GM12878 (cell line): ENCODE measurements around the gene CIRBP. TPM values are rescaled to one million over a fixed set of nuclear protein-coding genes. Genes with fewer than 3 reads are reported as not detected.
A peak's percentile ranks its signal among the peaks of the same experiment; 100 is the strongest.

Experiments used
- ATAC-seq: fragments of 200-7000 bp; cut with Tn5 transposase; 3 replicates; pipeline ENCODE4 v1.9.1; 2020; ENCODE audit warnings: mild to moderate bottlenecking, moderate library complexity
- BruUV-seq: library from RNA; stranded (reverse); fragments of 400-500 nt; replicated peaks from 2 replicates; lab custom pipeline; 2021; lab: Mats Ljungman, UMichigan
- CTCF ChIA-PET: fragments of 300-600 bp; sonication (Branson Sonifier 250); formaldehyde crosslinking; extraction: SDS; loops from one replicate; lab custom pipeline; 2021; ENCODE audit warnings: inconsistent platforms; lab: Yijun Ruan, JAX
- POLR2A ChIA-PET: fragments of 350-600 bp; formaldehyde crosslinking; extraction: SDS; loops from one replicate; lab custom pipeline; 2021; ENCODE audit warnings: inconsistent platforms; lab: Charles Lee
- RAD21 ChIA-PET: fragments of 300-600 bp; sonication (Branson Sonifier 250); formaldehyde crosslinking; loops from one replicate; lab custom pipeline; 2023; ENCODE audit warnings: antibody characterized with exemption; ENCODE audit not compliant: unreplicated experiment; lab: Charles Lee
- SMC1A ChIA-PET: fragments of 300-600 bp; sonication (Branson Sonifier 250); formaldehyde crosslinking; loops from one replicate; lab custom pipeline; 2023; ENCODE audit not compliant: unreplicated experiment, uncharacterized antibody; lab: Charles Lee
- DNase-seq: peaks from one replicate; pipeline ENCODE4 v3.0.0-alpha.2; 2011; ENCODE audit warnings: low read depth, low spot score
- FAIRE-seq: peaks from 3 replicates; lab custom pipeline; 2011; peaks lifted over from hg19 to GRCh38; lab: Jason Lieb, UNC
- H2AFZ ChIP-seq: 2 replicates; pipeline ENCODE4 v1.6.0; 2011; ENCODE audit warnings: low read depth, low read length, control low read depth; ENCODE audit not compliant: control insufficient read depth
- H3K27ac ChIP-seq: 2 replicates; pipeline ENCODE4 v1.5.1; 2011; ENCODE audit warnings: control low read depth; ENCODE audit not compliant: control insufficient read depth, insufficient read depth
- H3K27me3 ChIP-seq, 2 experiments: replicated peaks in 1 of 2; 2 replicates each; pipeline versions ENCODE4 v1.6.0 to v1.6.1; 2011; ENCODE audit warnings: low read length in 1 of 2; ENCODE audit not compliant: control insufficient read depth in 2 of 2, insufficient read depth in 2 of 2
- H3K36me3 ChIP-seq, 2 experiments: 2 replicates each; pipeline ENCODE4 v1.5.1; 2011; ENCODE audit warnings: low read length in 1 of 2; ENCODE audit not compliant: control insufficient read depth in 2 of 2, insufficient read depth in 2 of 2
- H3K4me1 ChIP-seq: 2 replicates; pipeline ENCODE4 v1.6.1; 2011; ENCODE audit warnings: mild to moderate bottlenecking, low read length, moderate library complexity, mixed read lengths; ENCODE audit not compliant: control insufficient read depth, insufficient read depth
- H3K4me2 ChIP-seq: 2 replicates; pipeline ENCODE4 v1.6.0; 2011; ENCODE audit warnings: control low read depth; ENCODE audit not compliant: control insufficient read depth, insufficient read depth
- H3K4me3 ChIP-seq: fragments of 200-600 bp; sonication (generic); 2 replicates; pipeline ENCODE4 v1.5.1; 2016
- H3K79me2 ChIP-seq: 2 replicates; pipeline ENCODE4 v1.6.0; 2011; ENCODE audit warnings: low read length; ENCODE audit not compliant: control insufficient read depth, insufficient read depth
- H3K9ac ChIP-seq: 2 replicates; pipeline ENCODE4 v1.8.0; 2011; ENCODE audit warnings: low read length, control low read depth, mixed read lengths; ENCODE audit not compliant: control insufficient read depth, insufficient read depth
- H3K9me3 ChIP-seq: replicated peaks from 3 replicates; pipeline ENCODE4 v1.5.1; 2011; ENCODE audit warnings: mild to moderate bottlenecking, low read length; ENCODE audit not compliant: control insufficient read depth, insufficient read depth
- H4K20me1 ChIP-seq: 2 replicates; pipeline ENCODE4 v1.6.0; 2011; ENCODE audit not compliant: control insufficient read depth, insufficient read depth
- ASH2L ChIP-seq: fragments of 300-600, 200-600 bp; sonication (generic); IDR thresholded peaks from 2 replicates; pipeline ENCODE4 v1.6.1; 2017; ENCODE audit warnings: low read depth, mild to moderate bottlenecking, borderline replicate concordance
- BHLHE40 ChIP-seq, 2 experiments: fragments of 450-650 bp in 1 of 2; IDR thresholded peaks; 2 replicates each; pipeline ENCODE4 v1.6.1; 2011 to 2017; ENCODE audit warnings: low read depth in 2 of 2, borderline replicate concordance in 1 of 2, improper control_type of control experiment in 1 of 2, low read length in 1 of 2, mild to moderate bottlenecking in 1 of 2
- CHD2 ChIP-seq: IDR thresholded peaks from 2 replicates; pipeline ENCODE4 v1.6.1; 2011; ENCODE audit warnings: low read depth, low read length, improper control_type of control experiment, borderline replicate concordance
- CREB1 ChIP-seq: IDR thresholded peaks from 2 replicates; pipeline ENCODE4 v1.6.1; 2012; ENCODE audit warnings: low read depth, mild to moderate bottlenecking, inconsistent platforms
- CREM ChIP-seq: IDR thresholded peaks from 2 replicates; pipeline ENCODE4 v1.6.1; 2014; ENCODE audit warnings: antibody characterized with exemption, low read depth
- HDGF ChIP-seq: fragments of 450-650 bp; IDR thresholded peaks from 2 replicates; pipeline ENCODE4 v1.6.1; 2016; ENCODE audit warnings: antibody characterized with exemption
- IKZF1 ChIP-seq: fragments of 450-650 bp; conservative IDR thresholded peaks from 2 replicates; pipeline ENCODE4 v1.6.1; 2017; ENCODE audit warnings: antibody characterized with exemption, mild to moderate bottlenecking
- JUND ChIP-seq: IDR thresholded peaks from 2 replicates; pipeline ENCODE4 v1.6.1; 2012; ENCODE audit warnings: low read depth, mild to moderate bottlenecking, low read length, improper control_type of control experiment, moderate library complexity
- LARP7 ChIP-seq: fragments of 450-650 bp; IDR thresholded peaks from 2 replicates; pipeline ENCODE4 v1.6.1; 2017; ENCODE audit warnings: mild to moderate bottlenecking
- MTA2 ChIP-seq: fragments of 450-650 bp; IDR thresholded peaks from 2 replicates; pipeline ENCODE4 v1.6.1; 2016; ENCODE audit warnings: low read depth, mild to moderate bottlenecking, moderate library complexity
- NR2C1 ChIP-seq: fragments of 450-650 bp; IDR thresholded peaks from 2 replicates; pipeline ENCODE4 v1.6.1; 2017; ENCODE audit warnings: antibody characterized with exemption, mild to moderate bottlenecking, moderate library complexity
- POU2F2 ChIP-seq: IDR thresholded peaks from 3 replicates; pipeline ENCODE4 v1.6.1; 2011; ENCODE audit warnings: low read depth, mild to moderate bottlenecking, low read length, borderline replicate concordance
- RB1 ChIP-seq: fragments of 450-650 bp; formaldehyde crosslinking; IDR thresholded peaks from 2 replicates; pipeline ENCODE4 v1.6.1; 2017; ENCODE audit warnings: mild to moderate bottlenecking, borderline replicate concordance
- SMARCA5 ChIP-seq: fragments of 450-650 bp; IDR thresholded peaks from 2 replicates; pipeline ENCODE4 v1.6.1; 2017; ENCODE audit warnings: mild to moderate bottlenecking
- SMC3 ChIP-seq: IDR thresholded peaks from 2 replicates; pipeline ENCODE4 v1.6.1; 2011; ENCODE audit warnings: low read length, improper control_type of control experiment, borderline replicate concordance
- STAT1 ChIP-seq: fragments of 450-650 bp; conservative IDR thresholded peaks from 2 replicates; pipeline ENCODE4 v1.6.1; 2014; ENCODE audit warnings: antibody characterized with exemption, mild to moderate bottlenecking
- SUPT20H ChIP-seq: IDR thresholded peaks from 2 replicates; pipeline ENCODE4 v1.6.1; 2011; ENCODE audit warnings: low read depth, mild to moderate bottlenecking, low read length, moderate library complexity, borderline replicate concordance; ENCODE audit not compliant: control insufficient read depth
- SUZ12 ChIP-seq: fragments of 200-600 bp; sonication (generic); IDR thresholded peaks from one replicate; pipeline ENCODE4 v1.6.1; 2018; ENCODE audit warnings: antibody characterized with exemption, mild to moderate bottlenecking; ENCODE audit not compliant: unreplicated experiment
- YY1 ChIP-seq: IDR thresholded peaks from 2 replicates; pipeline ENCODE4 v1.6.1; 2011; ENCODE audit warnings: low read depth, mild to moderate bottlenecking, low read length
- ZNF217 ChIP-seq: fragments of 450-650 bp; IDR thresholded peaks from 2 replicates; pipeline ENCODE4 v1.6.1; 2017; ENCODE audit warnings: antibody characterized with exemption, mild to moderate bottlenecking
- ZNF622 ChIP-seq: fragments of 450-650 bp; IDR thresholded peaks from 2 replicates; pipeline ENCODE4 v1.6.1; 2017; ENCODE audit warnings: mild to moderate bottlenecking, inconsistent platforms
- WGBS: methylation state at CpG from one replicate; pipeline ENCODE4 v1.1.6; 2016; ENCODE audit warnings: low lambda C conversion rate; ENCODE audit not compliant: insufficient replicate concordance, insufficient coverage; ENCODE audit errors: missing lambda C conversion rate; 5-methylcytosine and 5-hydroxymethylcytosine counted together
- in situ Hi-C: fragments of 300-500 bp; cut with MboI; formaldehyde crosslinking; loops from 9 replicates; pipeline ENCODE4 v1.14.3; 2018; ENCODE audit warnings: mixed read lengths
- intact Hi-C: fragments of 100-400 bp; cut with micrococcal nuclease; formaldehyde crosslinking; loops from one replicate; pipeline ENCODE4 v1.14.2; 2022; ENCODE audit not compliant: unreplicated experiment
- polyA plus RNA-seq, 11 experiments: library from polyadenylated mRNA; depleted of rRNA in 4 of 11; unstranded in 6 of 11; stranded (reverse) in 5 of 11; fragments of >200 nt; fragmentation: Nextera tagmentation in 4 of 11; fragmentation: Illumina TruSeq in 1 of 11; extraction: Ambion mirVana in 4 of 11; extraction: Trizol in 1 of 11; gene quantifications; 1 replicate in 1 of 11; 2 replicates in 10 of 11; pipeline versions ENCODE4 v1.2.1 to v1.2.3, GENCODE V29; 2011 to 2016; ENCODE audit warnings: inconsistent platforms in 2 of 11, missing spikeins in 2 of 11, low read depth in 1 of 11
- total RNA-seq, 4 experiments: library from RNA; depleted of rRNA in 3 of 4; stranded (reverse); fragments of >200 nt in 3 of 4; fragmentation: Illumina TruSeq in 1 of 4; extraction: Trizol in 1 of 4; gene quantifications; 2 replicates each; pipeline versions ENCODE4 v1.2.1 to v1.2.3, GENCODE V29; 2013 to 2021
- TF ChIP-seq, protein P1 (sequence below): IDR thresholded peaks from 2 replicates; pipeline ENCODE4 v1.6.1; 2011; ENCODE audit warnings: borderline replicate concordance, low read depth, mild to moderate bottlenecking, moderate library complexity, mixed read lengths, low read length; ENCODE audit not compliant: insufficient read depth; ENCODE audit errors: extremely low read length

The CIRBP gene
- total and polyA plus RNA-seq, 10 of the 15 experiments (the other 5 are each of a cell fraction or from before 2014, with no cell fraction given), result 27.6 to 335 (median 229) TPM

DNA sequence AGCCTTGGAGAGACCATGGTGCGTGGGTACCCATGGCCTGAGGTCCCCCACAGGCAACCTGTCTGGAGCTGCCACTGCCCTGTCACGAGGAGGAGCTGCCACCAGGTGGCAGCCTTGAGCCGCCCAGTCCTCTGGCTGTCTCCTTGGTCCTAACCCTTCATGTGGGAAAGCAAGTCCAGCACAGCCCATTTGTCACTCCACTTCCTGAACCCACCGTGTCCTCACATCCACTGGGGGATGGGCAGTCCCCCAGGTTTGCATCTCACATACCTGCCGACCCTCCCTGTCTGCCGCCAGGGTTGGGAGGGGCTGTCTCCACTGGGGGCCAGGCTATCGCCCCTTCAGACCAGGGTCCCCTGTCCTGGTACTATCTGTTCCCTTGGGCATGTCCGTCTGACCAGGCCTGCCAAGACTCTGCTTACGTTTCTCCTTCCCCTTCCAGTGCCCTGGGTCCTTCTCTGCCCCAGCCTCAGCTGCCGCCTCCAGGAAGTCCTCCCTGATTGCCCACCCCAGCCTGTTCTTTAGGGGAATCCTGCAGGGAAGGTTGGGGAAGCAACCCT is 10.7 kb downstream of the CIRBP start:
- no peak overlapping the region for H2AFZ ChIP-seq
- no peaks in the 10 kb centered on the region for H3K9me3 ChIP-seq
- peaks cover 9% of the 10 kb centered on the region for H3K4me1 ChIP-seq
- CTCF ChIA-PET, result interaction anchor here (0.5 to 3.5 kb wide), 20 partner anchors 11 to 519 kb away, joined by 3 to 40 read pairs (median 4); partner anchors contain the start of gene CIRBP
- 26% methylated on average over 10 of the region's 10 CpGs for WGBS
- POLR2A ChIA-PET, result interaction anchor here (0.8 to 1.5 kb wide), 2 partner anchors 11 to 35 kb away, joined by 3 to 5 read pairs; partner anchors contain the start of gene CIRBP
- RAD21 ChIA-PET, result interaction anchor here (0.7 to 1.5 kb wide), 8 partner anchors 11 to 163 kb away, joined by 3 to 22 read pairs (median 3); no protein-coding TSS in a partner anchor
- no peak overlapping the region for H3K4me3 ChIP-seq
- SMC1A ChIA-PET, result interaction anchor here (0.6 to 1.5 kb wide), 5 partner anchors 36 to 103 kb away, joined by 3 to 12 read pairs (median 4); no protein-coding TSS in a partner anchor
- DNase-seq (no peak), FAIRE-seq (peak; percentile 81), ATAC-seq (peak; percentile 66)
- peaks cover 7 to 20% of the 10 kb centered on the region in 2 experiments for H3K36me3 ChIP-seq
- no peak overlapping the region for H3K9ac ChIP-seq
- H3K27ac ChIP-seq, result no peak overlapping the region
- H3K27me3 ChIP-seq, result no peaks in the 10 kb centered on the region; a peak in 1 of 4 replicates
- in situ Hi-C loops, result loop anchor here (5.0 kb wide), 1 partner anchor 92 kb away; no protein-coding TSS in a partner anchor
- no peak overlapping the region for H3K4me2 ChIP-seq
- intact Hi-C loops, result loop anchor here (1.0 kb wide), 1 partner anchor 92 kb away; no protein-coding TSS in a partner anchor
- H3K79me2 ChIP-seq, result peaks cover 17% of the 10 kb centered on the region
- H4K20me1 ChIP-seq, result no peaks in the 10 kb centered on the region; the same call in 1 of the 2 replicates
- BruUV-seq, result no TSS peak
- TF ChIP-seq RB1 (peak; percentile 41; the same call in 1 of the 2 replicates), ZNF622 (no peak), POU2F2 (no peak), MTA2 (no peak), YY1 (peak; percentile 56; the same call in 1 of the 2 replicates), CREM (0 out of 2 replicates have a peak, but pooled peaks have one; percentile 15), HDGF (peak; percentile 79), ASH2L (no peak), CREB1 (0 out of 2 replicates have a peak, but pooled peaks have one; percentile 13), LARP7 (peak; percentile 52; the same call in 1 of the 2 replicates), SUPT20H (no peak), STAT1 (no peak), IKZF1 (0 out of 2 replicates have a peak, but pooled peaks have one; percentile 25), SMARCA5 (peak; percentile 90), ZNF217 (0 out of 2 replicates have a peak, but pooled peaks have one; percentile 30), SUZ12 (no peak), SMC3 (peak; percentile 97), BHLHE40 (IDR thresholded peaks at IDR 0.05; ENCODE audit: borderline replicate concordance in 1 of 2, low read depth in 2 of 2, low read length in 1 of 2) (peak; percentile 25 to 42; a peak in 1 of 4 replicates), CHD2 (no peak), NR2C1 (no peak), JUND (no peak)
- TF ChIP-seq, protein P1, sequence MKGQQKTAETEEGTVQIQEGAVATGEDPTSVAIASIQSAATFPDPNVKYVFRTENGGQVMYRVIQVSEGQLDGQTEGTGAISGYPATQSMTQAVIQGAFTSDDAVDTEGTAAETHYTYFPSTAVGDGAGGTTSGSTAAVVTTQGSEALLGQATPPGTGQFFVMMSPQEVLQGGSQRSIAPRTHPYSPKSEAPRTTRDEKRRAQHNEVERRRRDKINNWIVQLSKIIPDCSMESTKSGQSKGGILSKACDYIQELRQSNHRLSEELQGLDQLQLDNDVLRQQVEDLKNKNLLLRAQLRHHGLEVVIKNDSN, result peak; percentile 12
